ENCODE measurements around the gene XRCC5. TPM values are rescaled to one million over a fixed set of nuclear protein-coding genes. Genes with fewer than 3 reads are reported as not detected.

Gene XRCC5
- total RNA-seq, 1 experiment from 2014 or later: 424 TPM

DNA sequence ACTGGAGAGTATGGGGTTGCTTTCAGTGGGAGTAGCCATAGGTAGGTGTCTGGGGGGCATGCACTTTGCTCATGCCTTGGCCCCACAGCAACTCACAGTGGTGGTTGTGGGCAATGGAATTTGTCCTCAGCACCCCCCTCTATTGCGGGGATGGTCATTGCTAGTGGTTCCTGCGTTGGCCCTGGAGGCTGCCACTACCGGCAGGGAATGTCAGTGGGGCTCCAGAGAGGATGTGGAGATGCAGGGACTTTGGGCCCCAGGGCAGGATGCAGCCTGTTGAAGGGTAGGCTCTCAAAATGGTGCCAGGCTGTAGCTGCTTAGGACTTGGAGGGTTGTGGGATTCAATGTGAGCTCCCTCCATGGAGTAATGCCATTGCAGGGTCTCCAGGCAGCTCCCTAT lies 125.0 kb downstream of the XRCC5 start (continued):
- no peak for TF ChIP-seq RAD21 (IDR thresholded peaks at IDR 0.05; ENCODE audit: low read depth)
- TF ChIP-seq, protein P1, sequence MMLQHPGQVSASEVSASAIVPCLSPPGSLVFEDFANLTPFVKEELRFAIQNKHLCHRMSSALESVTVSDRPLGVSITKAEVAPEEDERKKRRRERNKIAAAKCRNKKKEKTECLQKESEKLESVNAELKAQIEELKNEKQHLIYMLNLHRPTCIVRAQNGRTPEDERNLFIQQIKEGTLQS (IDR thresholded peaks at IDR 0.05): no peak
- TF ChIP-seq EZH2phosphoT487 (IDR thresholded peaks at IDR 0.05; ENCODE audit: borderline replicate concordance): no peak
- no peak for TF ChIP-seq TCF7L2 (IDR thresholded peaks at IDR 0.05; ENCODE audit: borderline replicate concordance, extremely low read depth, insufficient read depth, insufficient read length)
- TF ChIP-seq JUND (IDR thresholded peaks at IDR 0.05): no peak
- no peak for TF ChIP-seq ZNF274 (IDR thresholded peaks at IDR 0.05; ENCODE audit: low read depth, low read length)

DNA sequence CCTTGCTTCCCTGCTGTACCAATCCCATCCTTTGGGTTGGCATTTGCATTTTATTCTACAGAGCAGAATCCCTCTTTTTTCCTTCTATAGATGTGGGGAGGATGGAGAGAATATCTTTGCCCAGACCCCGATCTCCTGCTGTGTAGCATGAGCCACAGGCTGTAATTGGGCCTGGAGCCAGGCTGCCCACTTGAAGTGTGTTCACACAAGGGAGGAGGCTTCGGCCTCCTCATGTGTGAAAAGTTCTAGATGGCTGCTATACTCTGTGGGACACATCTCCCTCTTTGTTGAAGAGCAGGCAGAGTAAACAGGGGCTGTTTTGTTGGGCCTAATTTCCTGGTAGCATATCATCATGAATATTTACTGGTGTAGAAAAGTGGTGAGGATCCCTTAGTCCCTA lies 126.3 kb downstream of the XRCC5 start:
- H3K9me2 ChIP-seq (ENCODE audit: insufficient read depth): no peaks in the 10 kb centered on the region
- no peaks in the 10 kb centered on the region for H3K27me3 ChIP-seq (ENCODE audit: insufficient read depth, low read length)
- DNase-seq (ENCODE audit: low read depth, low spot score) (no peak), ATAC-seq (no peak)
- BruUV-seq (replicated peaks): no TSS peak
- no peaks in the 10 kb centered on the region for H3K4me1 ChIP-seq (ENCODE audit: control insufficient read depth in 1 of 2, insufficient read depth in 2 of 2, low read length in 2 of 2)
- H3K27ac ChIP-seq (ENCODE audit: low read depth, low read length): no peak overlapping the region
- no peaks in the 10 kb centered on the region for H3K79me2 ChIP-seq (ENCODE audit: insufficient read depth, low read length)
- ChIA-PET POLR2A (no interaction called here), CTCF (no interaction called here), RAD21 (ENCODE audit: low non-redundant PET in 1 of 2, low total read pairs in 2 of 2, uncharacterized antibody in 2 of 2, unreplicated experiment in 2 of 2) (no interaction called here)
- H4K20me1 ChIP-seq (ENCODE audit: insufficient read depth): no peaks in the 10 kb centered on the region
- no peak overlapping the region for H3K4me2 ChIP-seq (ENCODE audit: low read length)
- H3K9ac ChIP-seq (ENCODE audit: low read length): no peak overlapping the region
- no peak for TF ChIP-seq JUND (IDR thresholded peaks at IDR 0.05)
- TF ChIP-seq, protein P2, sequence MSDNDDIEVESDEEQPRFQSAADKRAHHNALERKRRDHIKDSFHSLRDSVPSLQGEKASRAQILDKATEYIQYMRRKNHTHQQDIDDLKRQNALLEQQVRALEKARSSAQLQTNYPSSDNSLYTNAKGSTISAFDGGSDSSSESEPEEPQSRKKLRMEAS (IDR thresholded peaks at IDR 0.05): no peak
- TF ChIP-seq, protein P3, sequence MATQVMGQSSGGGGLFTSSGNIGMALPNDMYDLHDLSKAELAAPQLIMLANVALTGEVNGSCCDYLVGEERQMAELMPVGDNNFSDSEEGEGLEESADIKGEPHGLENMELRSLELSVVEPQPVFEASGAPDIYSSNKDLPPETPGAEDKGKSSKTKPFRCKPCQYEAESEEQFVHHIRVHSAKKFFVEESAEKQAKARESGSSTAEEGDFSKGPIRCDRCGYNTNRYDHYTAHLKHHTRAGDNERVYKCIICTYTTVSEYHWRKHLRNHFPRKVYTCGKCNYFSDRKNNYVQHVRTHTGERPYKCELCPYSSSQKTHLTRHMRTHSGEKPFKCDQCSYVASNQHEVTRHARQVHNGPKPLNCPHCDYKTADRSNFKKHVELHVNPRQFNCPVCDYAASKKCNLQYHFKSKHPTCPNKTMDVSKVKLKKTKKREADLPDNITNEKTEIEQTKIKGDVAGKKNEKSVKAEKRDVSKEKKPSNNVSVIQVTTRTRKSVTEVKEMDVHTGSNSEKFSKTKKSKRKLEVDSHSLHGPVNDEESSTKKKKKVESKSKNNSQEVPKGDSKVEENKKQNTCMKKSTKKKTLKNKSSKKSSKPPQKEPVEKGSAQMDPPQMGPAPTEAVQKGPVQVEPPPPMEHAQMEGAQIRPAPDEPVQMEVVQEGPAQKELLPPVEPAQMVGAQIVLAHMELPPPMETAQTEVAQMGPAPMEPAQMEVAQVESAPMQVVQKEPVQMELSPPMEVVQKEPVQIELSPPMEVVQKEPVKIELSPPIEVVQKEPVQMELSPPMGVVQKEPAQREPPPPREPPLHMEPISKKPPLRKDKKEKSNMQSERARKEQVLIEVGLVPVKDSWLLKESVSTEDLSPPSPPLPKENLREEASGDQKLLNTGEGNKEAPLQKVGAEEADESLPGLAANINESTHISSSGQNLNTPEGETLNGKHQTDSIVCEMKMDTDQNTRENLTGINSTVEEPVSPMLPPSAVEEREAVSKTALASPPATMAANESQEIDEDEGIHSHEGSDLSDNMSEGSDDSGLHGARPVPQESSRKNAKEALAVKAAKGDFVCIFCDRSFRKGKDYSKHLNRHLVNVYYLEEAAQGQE (IDR thresholded peaks at IDR 0.05; ENCODE audit: low read depth): no peak
- H3K9me3 ChIP-seq (ENCODE audit: control insufficient read depth in 1 of 2, insufficient read depth in 1 of 2, low read depth in 1 of 2, low read length in 2 of 2): no peaks in the 10 kb centered on the region; a peak in 2 of 4 replicates
- intact Hi-C loops (cut with micrococcal nuclease): no loop called here
- no peaks in the 10 kb centered on the region for H3K36me3 ChIP-seq (ENCODE audit: control insufficient read depth in 1 of 2, insufficient read depth in 2 of 2, low read length in 2 of 2)
- no peak overlapping the region for H3K4me3 ChIP-seq (replicated peaks in 1 of 2; ENCODE audit: low read depth in 1 of 2, low read length in 2 of 2)
- no peak overlapping the region for H2AFZ ChIP-seq (ENCODE audit: low read depth, low read length, poor library complexity, severe bottlenecking)

All from HCT116 (cell line).